GM12878 (cell line): ENCODE measurements around the gene IGFBP3.

Experiments
- ATF3 ChIP-seq: IDR thresholded peaks from 2 replicates; pipeline ENCODE4 v1.6.1; 2011; ENCODE audit warnings: low read depth, mild to moderate bottlenecking, low read length, moderate library complexity, borderline replicate concordance; ENCODE audit errors: extremely low read depth
- DPF2 ChIP-seq: fragments of 450-650 bp; IDR thresholded peaks from 2 replicates; pipeline ENCODE4 v1.6.1; 2017; ENCODE audit warnings: mild to moderate bottlenecking
- FOS ChIP-seq: IDR thresholded peaks from 3 replicates; pipeline ENCODE4 v1.6.1; 2011; ENCODE audit warnings: borderline replicate concordance; ENCODE audit not compliant: insufficient read length; ENCODE audit errors: extremely low read depth
- GATAD2B ChIP-seq: fragments of 450-650 bp; conservative IDR thresholded peaks from 2 replicates; pipeline ENCODE4 v1.6.1; 2017; ENCODE audit warnings: low read depth, mild to moderate bottlenecking, moderate library complexity
- NFYA ChIP-seq: IDR thresholded peaks from 2 replicates; pipeline ENCODE4 v1.6.1; 2011; ENCODE audit warnings: low read depth, mild to moderate bottlenecking, low read length, improper control_type of control experiment, borderline replicate concordance
- NFYB ChIP-seq: IDR thresholded peaks from 2 replicates; pipeline ENCODE4 v1.6.1; 2011; ENCODE audit warnings: low read depth, mild to moderate bottlenecking, low read length, improper control_type of control experiment, moderate library complexity; ENCODE audit not compliant: insufficient read depth
- RAD51 ChIP-seq: fragments of 450-650 bp; IDR thresholded peaks from 2 replicates; pipeline ENCODE4 v1.6.1; 2016; ENCODE audit warnings: moderate library complexity, mild to moderate bottlenecking, inconsistent platforms
- TAF1 ChIP-seq: IDR thresholded peaks from 2 replicates; pipeline ENCODE4 v1.6.1; 2011; ENCODE audit warnings: mild to moderate bottlenecking, low read depth, low read length, borderline replicate concordance
- YY1 ChIP-seq: IDR thresholded peaks from 2 replicates; pipeline ENCODE4 v1.6.1; 2011; ENCODE audit warnings: low read depth, mild to moderate bottlenecking, low read length

- TF ChIP-seq GATAD2B = no peak
- TF ChIP-seq RAD51 = no peak
- no peak for TF ChIP-seq YY1
- TF ChIP-seq FOS = no peak
- no peak for TF ChIP-seq TAF1
- TF ChIP-seq ATF3 = no peak
- no peak for TF ChIP-seq NFYB
- TF ChIP-seq DPF2 = no peak
- no peak for TF ChIP-seq NFYA
These were observed 28.6 kb downstream of the IGFBP3 start for GRCh38 chr7:45892407-45893035.
